Mesenchymal stem cell (in vitro differentiated cells and primary cell): Measurements from ENCODE around the gene CLASRP.

Experiments
- DNase-seq: peaks from one replicate; pipeline ENCODE4 v3.0.0-alpha.2; 2013
- H2AFZ ChIP-seq: one replicate; pipeline ENCODE4 v1.6.1; 2013; ENCODE audit warnings: low read depth, mild to moderate bottlenecking, control low read depth, inconsistent platforms, low read length, moderate library complexity
- H2AK5ac ChIP-seq: 2 replicates; pipeline ENCODE4 v1.6.1; 2013; ENCODE audit warnings: low read length, moderate library complexity, mild to moderate bottlenecking, inconsistent platforms; ENCODE audit not compliant: severe bottlenecking
- H2BK120ac ChIP-seq: one replicate; pipeline ENCODE4 v1.6.1; 2013; ENCODE audit warnings: low read depth, mild to moderate bottlenecking, inconsistent platforms, low read length, moderate library complexity
- H2BK12ac ChIP-seq, 2 experiments: one replicate each; pipeline ENCODE4 v1.6.1; 2013; ENCODE audit warnings: inconsistent platforms in 2 of 2, low read length in 2 of 2, mild to moderate bottlenecking in 2 of 2, moderate library complexity in 2 of 2, control low read depth in 1 of 2
- H2BK15ac ChIP-seq: one replicate; pipeline ENCODE4 v1.6.1; 2013; ENCODE audit warnings: mild to moderate bottlenecking, low read depth, inconsistent platforms; ENCODE audit not compliant: poor library complexity, severe bottlenecking
- H2BK5ac ChIP-seq: 2 replicates; pipeline ENCODE4 v1.6.1; 2013; ENCODE audit warnings: low read depth, mild to moderate bottlenecking, low read length, control low read depth, inconsistent platforms; ENCODE audit not compliant: poor library complexity, severe bottlenecking
- H3K14ac ChIP-seq, 2 experiments: one replicate each; pipeline ENCODE4 v1.6.1; 2013; ENCODE audit warnings: inconsistent platforms in 2 of 2, low read length in 2 of 2, control low read depth in 1 of 2, mild to moderate bottlenecking in 1 of 2, moderate library complexity in 1 of 2
- H3K18ac ChIP-seq, 2 experiments: one replicate each; pipeline ENCODE4 v1.6.1; 2013; ENCODE audit warnings: inconsistent platforms in 2 of 2, low read length in 2 of 2, control low read depth in 1 of 2, low read depth in 1 of 2, mild to moderate bottlenecking in 1 of 2
- H3K23ac ChIP-seq, 2 experiments: one replicate each; pipeline ENCODE4 v1.6.1; 2013; ENCODE audit warnings: inconsistent platforms in 2 of 2, low read length in 2 of 2, mild to moderate bottlenecking in 2 of 2, moderate library complexity in 2 of 2, control low read depth in 1 of 2
- H3K27ac ChIP-seq: 2 replicates; pipeline ENCODE4 v1.5.1; 2013; ENCODE audit warnings: mild to moderate bottlenecking, moderate library complexity, low read length, control low read depth, inconsistent platforms; ENCODE audit not compliant: poor library complexity, severe bottlenecking
- H3K27me3 ChIP-seq, 2 experiments: 2 replicates each; pipeline versions ENCODE4 v1.6.1 to v1.7.0; 2013; ENCODE audit warnings: low read length in 2 of 2, mild to moderate bottlenecking in 2 of 2, moderate library complexity in 2 of 2, control low read depth in 1 of 2, inconsistent platforms in 1 of 2; ENCODE audit not compliant: control insufficient read depth in 1 of 2, insufficient read depth in 1 of 2
- H3K36me3 ChIP-seq, 2 experiments: 2 replicates each; pipeline versions ENCODE4 v1.6.1 to v1.7.0; 2013; ENCODE audit warnings: low read length in 2 of 2, control low read depth in 1 of 2, inconsistent platforms in 1 of 2, low read depth in 1 of 2, mild to moderate bottlenecking in 1 of 2; ENCODE audit not compliant: insufficient read depth in 2 of 2, control insufficient read depth in 1 of 2
- H3K4ac ChIP-seq, 2 experiments: one replicate each; pipeline ENCODE4 v1.6.1; 2013; ENCODE audit warnings: inconsistent platforms in 2 of 2, low read length in 2 of 2, mild to moderate bottlenecking in 2 of 2, moderate library complexity in 2 of 2, control low read depth in 1 of 2, low read depth in 1 of 2
- H3K4me1 ChIP-seq: 2 replicates; pipeline ENCODE4 v1.6.1; 2013; ENCODE audit warnings: low read depth, low read length, control low read depth; ENCODE audit not compliant: control insufficient read depth, insufficient read depth
- H3K4me2 ChIP-seq: 2 replicates; pipeline ENCODE4 v1.6.1; 2013; ENCODE audit warnings: low read length, mild to moderate bottlenecking, inconsistent platforms; ENCODE audit not compliant: poor library complexity, severe bottlenecking
- H3K4me3 ChIP-seq, 2 experiments: 2 replicates each; pipeline versions ENCODE4 v1.5.1 to v1.7.0; 2013; ENCODE audit warnings: low read length in 2 of 2, mild to moderate bottlenecking in 2 of 2, control low read depth in 1 of 2, low read depth in 1 of 2; ENCODE audit not compliant: insufficient read depth in 1 of 2
- H3K79me1 ChIP-seq: replicated peaks from 2 replicates; pipeline ENCODE4 v1.6.1; 2013; ENCODE audit warnings: mild to moderate bottlenecking, control low read depth, low read length, inconsistent platforms; ENCODE audit not compliant: poor library complexity, severe bottlenecking
- H3K9ac ChIP-seq: 2 replicates; pipeline ENCODE4 v1.7.0; 2013; ENCODE audit warnings: mild to moderate bottlenecking, low read length, moderate library complexity
- H3K9me3 ChIP-seq: 2 replicates; pipeline ENCODE4 v1.7.0; 2013; ENCODE audit warnings: mild to moderate bottlenecking, low read length; ENCODE audit not compliant: control insufficient read depth
- H4K8ac ChIP-seq: one replicate; pipeline ENCODE4 v1.6.1; 2013; ENCODE audit warnings: inconsistent platforms, mild to moderate bottlenecking, low read length, moderate library complexity
- H4K91ac ChIP-seq: one replicate; pipeline ENCODE4 v1.6.1; 2013; ENCODE audit warnings: mild to moderate bottlenecking, low read length, inconsistent platforms
- WGBS: methylation state at CpG from one replicate; pipeline ENCODE4 v1.1.7; 2013; ENCODE audit warnings: mixed read lengths; 5-methylcytosine and 5-hydroxymethylcytosine counted together

The CLASRP gene

GRCh38 chr19:45087531-45087930, 48.7 kb downstream of the CLASRP start:
- Histone ChIP-seq H3K27me3 (no peaks in the 10 kb centered on the region), H4K91ac (no peak overlapping the region), H3K4me1 (peaks cover 6% of the 10 kb centered on the region)

GRCh38 chr19:45090034-45090433, 51.2 kb downstream of the CLASRP start:
- 94% methylated on average over 17 of the region's 17 CpGs for WGBS
- H4K91ac ChIP-seq: no peak overlapping the region
- H3K9ac ChIP-seq: no peak overlapping the region

More at GRCh38 chr19:45087531-45087930, 48.7 kb downstream of the CLASRP start:
- Histone ChIP-seq H3K79me1 (peaks cover 26% of the 10 kb centered on the region), H2BK5ac (no peak overlapping the region), H3K27ac (no peak overlapping the region), H2BK15ac (no peak overlapping the region), H2BK12ac (no peak overlapping the region), H4K8ac (no peak overlapping the region), H3K23ac (no peak overlapping the region), H3K36me3 (peaks cover 40 to 43% of the 10 kb centered on the region in 2 experiments), H3K18ac (no peak overlapping the region), H2AFZ (no peak overlapping the region), H2BK120ac (no peak overlapping the region), H3K14ac (no peak overlapping the region), H2AK5ac (no peak overlapping the region), H3K9ac (no peak overlapping the region), H3K4me3 (no peak overlapping the region), H3K4me2 (no peak overlapping the region), H3K9me3 (no peaks in the 10 kb centered on the region), H3K4ac (no peak overlapping the region)
- no peak for DNase-seq
- 93% methylated on average over 11 of the region's 11 CpGs for WGBS

DNA sequence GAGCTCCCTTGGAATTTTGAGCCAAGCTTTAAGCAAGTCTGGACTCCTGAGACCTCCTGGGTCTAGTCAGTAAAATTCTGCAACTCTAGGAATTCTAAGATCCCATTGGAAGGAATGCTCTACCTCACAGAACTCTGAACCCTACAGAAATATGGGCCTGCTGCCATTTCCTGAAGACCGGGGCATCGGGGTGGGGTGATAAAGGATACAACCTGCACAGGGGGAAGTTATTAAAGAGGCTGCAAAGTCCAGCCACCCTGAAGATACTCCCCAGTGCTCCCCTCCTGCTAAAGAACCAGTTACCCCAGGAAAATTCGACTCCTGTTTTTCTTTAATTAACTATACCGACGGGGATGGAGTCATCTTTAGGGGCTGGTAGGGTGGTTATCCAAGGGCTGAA, 51.8 kb downstream of the CLASRP start:
- Histone ChIP-seq H3K4me2 (no peak overlapping the region), H3K9ac (peak overlapping the region; percentile 99), H2BK5ac (no peak overlapping the region), H3K79me1 (peaks cover 13% of the 10 kb centered on the region), H3K23ac (no peak overlapping the region), H4K8ac (no peak overlapping the region), H3K27me3 (no peaks in the 10 kb centered on the region), H2BK12ac (no peak overlapping the region), H3K4me3 (peak overlapping the region in 1 of 2 experiments; percentile 98), H3K9me3 (no peaks in the 10 kb centered on the region), H2BK15ac (no peak overlapping the region), H3K27ac (no peak overlapping the region), H3K4ac (no peak overlapping the region), H3K18ac (no peak overlapping the region), H2AFZ (no peak overlapping the region), H2BK120ac (no peak overlapping the region), H4K91ac (no peak overlapping the region), H3K14ac (no peak overlapping the region), H2AK5ac (no peak overlapping the region), H3K36me3 (peaks cover 34 to 37% of the 10 kb centered on the region in 2 experiments), H3K4me1 (peaks cover 15% of the 10 kb centered on the region)
- no peak for DNase-seq
- 90% methylated on average over 3 of the region's 5 CpGs for WGBS

More at GRCh38 chr19:45090034-45090433, 51.2 kb downstream of the CLASRP start:
- no peak for DNase-seq
- H3K4me3 ChIP-seq: no peak overlapping the region
- H2BK12ac ChIP-seq: no peak overlapping the region
- H3K4ac ChIP-seq: no peak overlapping the region
- no peak overlapping the region for H2BK5ac ChIP-seq
- no peaks in the 10 kb centered on the region for H3K9me3 ChIP-seq
- H2BK120ac ChIP-seq: no peak overlapping the region
- H3K27ac ChIP-seq: no peak overlapping the region
- no peak overlapping the region for H3K23ac ChIP-seq
- H2AFZ ChIP-seq: no peak overlapping the region
- H3K36me3 ChIP-seq: peaks cover 40 to 41% of the 10 kb centered on the region in 2 experiments
- H4K8ac ChIP-seq: no peak overlapping the region
- no peak overlapping the region for H3K4me2 ChIP-seq
- no peak overlapping the region for H2BK15ac ChIP-seq
- H3K14ac ChIP-seq: no peak overlapping the region
- peaks cover 17% of the 10 kb centered on the region for H3K79me1 ChIP-seq
- H3K18ac ChIP-seq: no peak overlapping the region
- peaks cover 15% of the 10 kb centered on the region for H3K4me1 ChIP-seq
- H3K27me3 ChIP-seq: no peaks in the 10 kb centered on the region
- no peak overlapping the region for H2AK5ac ChIP-seq

DNA sequence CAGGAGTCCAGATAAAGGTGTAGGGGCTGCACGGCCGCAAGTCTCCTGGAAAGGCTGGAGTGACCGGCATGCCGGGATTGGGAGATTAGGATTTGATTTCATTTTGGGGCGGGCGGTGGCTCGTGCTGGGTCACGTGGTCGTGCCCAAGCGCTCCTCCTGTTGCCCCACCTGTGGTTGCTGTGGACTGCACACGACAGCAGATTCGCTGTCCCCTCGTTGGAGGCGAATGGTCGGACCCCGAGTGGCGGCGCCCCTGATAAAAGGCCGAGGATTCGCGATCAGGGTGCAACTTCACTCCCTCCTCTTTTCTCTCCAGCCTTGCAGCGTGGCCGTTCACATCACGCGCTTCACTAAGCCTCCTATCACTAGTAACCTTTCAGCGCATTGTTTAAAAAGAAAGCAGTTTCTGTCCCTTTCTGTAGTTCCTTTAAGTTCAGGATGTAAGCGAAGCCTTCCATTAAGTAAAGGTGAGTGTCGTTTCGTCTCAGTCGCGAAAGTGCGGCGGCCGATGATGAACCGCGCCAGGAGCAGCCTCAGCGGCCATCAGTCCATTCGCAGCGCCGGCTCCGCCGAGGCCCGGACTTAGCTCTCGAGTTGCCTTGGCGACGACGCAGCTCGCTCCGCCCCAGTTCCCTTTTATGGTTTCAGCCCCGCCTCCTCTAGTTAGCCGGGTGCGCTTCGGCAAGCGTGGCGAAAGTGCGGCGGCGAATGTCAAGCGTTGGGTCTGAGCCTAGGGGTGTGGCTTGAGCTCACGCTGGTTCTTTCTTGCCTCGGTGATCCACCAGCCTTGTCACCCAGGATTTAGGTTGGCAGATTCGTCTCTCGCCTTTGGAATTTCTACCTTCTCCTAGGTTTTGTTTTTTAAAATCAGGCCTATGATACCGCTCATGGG, 52.4 kb downstream of the CLASRP start:
- peak overlapping the region; percentile 46 for H3K4me2 ChIP-seq
- WGBS: 36% methylated on average over 58 of the region's 64 CpGs
- no peak overlapping the region for H2AK5ac ChIP-seq
- H3K79me1 ChIP-seq: peaks cover 12% of the 10 kb centered on the region
- no peaks in the 10 kb centered on the region for H3K9me3 ChIP-seq
- peak overlapping the region in 1 of 2 experiments; percentile 98 for H3K4me3 ChIP-seq
- no peak overlapping the region for H3K18ac ChIP-seq
- H2BK15ac ChIP-seq: no peak overlapping the region
- peak; percentile 99 for DNase-seq
- H2BK5ac ChIP-seq: no peak overlapping the region
- no peak overlapping the region for H2BK12ac ChIP-seq
- H3K27ac ChIP-seq: peak overlapping the region; percentile 70
- peak overlapping the region; percentile 99 for H3K9ac ChIP-seq
- no peak overlapping the region for H2AFZ ChIP-seq
- H4K8ac ChIP-seq: no peak overlapping the region
- no peaks in the 10 kb centered on the region for H3K27me3 ChIP-seq
- peak overlapping the region in 1 of 2 experiments; percentile 35 for H3K4ac ChIP-seq
- H4K91ac ChIP-seq: no peak overlapping the region
- H3K23ac ChIP-seq: no peak overlapping the region
- no peak overlapping the region for H3K14ac ChIP-seq
- H3K36me3 ChIP-seq: peaks cover 32 to 34% of the 10 kb centered on the region in 2 experiments
- H2BK120ac ChIP-seq: no peak overlapping the region
- peaks cover 17% of the 10 kb centered on the region for H3K4me1 ChIP-seq
